SK-N-SH (cell line): ENCODE results near the gene PHOSPHO2.

Experiments used
- ELF1 ChIP-seq: IDR thresholded peaks from 2 replicates; pipeline ENCODE4 v1.4.0; 2012
- EP300 ChIP-seq, 2 experiments: IDR thresholded peaks; 2 replicates each; pipeline versions ENCODE4 v1.4.0 to v1.6.1; 2012; ENCODE audit warnings: borderline replicate concordance in 1 of 2, low read depth in 1 of 2, low read length in 1 of 2
- EZH2phosphoT487 ChIP-seq: fragments of 200-600 bp; sonication (generic); IDR thresholded peaks from 2 replicates; pipeline ENCODE4 v1.6.1; 2017; ENCODE audit warnings: low read depth, mixed run types, mild to moderate bottlenecking, antibody characterized with exemption, moderate library complexity, borderline replicate concordance
- FOXM1 ChIP-seq: IDR thresholded peaks from 2 replicates; pipeline ENCODE4 v1.4.0; 2012; ENCODE audit warnings: low read depth, mild to moderate bottlenecking
- JUND ChIP-seq: IDR thresholded peaks from 2 replicates; pipeline ENCODE4 v1.4.0; 2012
- RXRA ChIP-seq: IDR thresholded peaks from 2 replicates; pipeline ENCODE4 v1.4.0; 2012; ENCODE audit warnings: low read depth, mild to moderate bottlenecking, borderline replicate concordance
- TAF1 ChIP-seq: IDR thresholded peaks from 2 replicates; pipeline ENCODE4 v1.6.1; 2012; ENCODE audit warnings: low read depth, mild to moderate bottlenecking, low read length, moderate library complexity, borderline replicate concordance
- TF ChIP-seq, protein P1 (sequence below): IDR thresholded peaks from 2 replicates; pipeline ENCODE4 v1.4.0; 2012; ENCODE audit warnings: low read depth, borderline replicate concordance
- TF ChIP-seq, protein P2 (sequence below): fragments of 200-600 bp; sonication (generic); IDR thresholded peaks from 2 replicates; pipeline ENCODE4 v1.6.1; 2017; ENCODE audit warnings: antibody characterized with exemption, mild to moderate bottlenecking, moderate library complexity

DNA sequence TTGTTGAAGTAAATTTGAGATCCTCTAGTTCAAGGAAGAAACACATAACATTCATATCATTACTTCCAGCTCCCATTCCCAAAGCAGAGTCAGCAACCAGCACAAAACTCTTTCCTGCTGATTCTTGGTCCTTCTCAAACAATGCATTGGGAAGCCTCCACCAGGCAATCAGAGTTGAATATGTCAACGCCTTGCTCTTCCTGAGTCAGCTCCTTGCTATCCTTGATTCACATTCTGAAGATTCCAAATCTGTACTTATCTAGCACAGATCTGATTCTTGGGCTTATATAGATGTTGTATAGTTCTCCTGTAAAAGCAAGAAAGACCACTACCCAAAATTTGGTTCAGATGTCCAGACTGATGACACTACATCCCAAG, 29.7 kb upstream of the PHOSPHO2 start:
- TF ChIP-seq, protein P1, sequence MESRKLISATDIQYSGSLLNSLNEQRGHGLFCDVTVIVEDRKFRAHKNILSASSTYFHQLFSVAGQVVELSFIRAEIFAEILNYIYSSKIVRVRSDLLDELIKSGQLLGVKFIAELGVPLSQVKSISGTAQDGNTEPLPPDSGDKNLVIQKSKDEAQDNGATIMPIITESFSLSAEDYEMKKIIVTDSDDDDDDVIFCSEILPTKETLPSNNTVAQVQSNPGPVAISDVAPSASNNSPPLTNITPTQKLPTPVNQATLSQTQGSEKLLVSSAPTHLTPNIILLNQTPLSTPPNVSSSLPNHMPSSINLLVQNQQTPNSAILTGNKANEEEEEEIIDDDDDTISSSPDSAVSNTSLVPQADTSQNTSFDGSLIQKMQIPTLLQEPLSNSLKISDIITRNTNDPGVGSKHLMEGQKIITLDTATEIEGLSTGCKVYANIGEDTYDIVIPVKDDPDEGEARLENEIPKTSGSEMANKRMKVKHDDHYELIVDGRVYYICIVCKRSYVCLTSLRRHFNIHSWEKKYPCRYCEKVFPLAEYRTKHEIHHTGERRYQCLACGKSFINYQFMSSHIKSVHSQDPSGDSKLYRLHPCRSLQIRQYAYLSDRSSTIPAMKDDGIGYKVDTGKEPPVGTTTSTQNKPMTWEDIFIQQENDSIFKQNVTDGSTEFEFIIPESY, result no peak
- no peak for TF ChIP-seq EZH2phosphoT487
- TF ChIP-seq, protein P2, sequence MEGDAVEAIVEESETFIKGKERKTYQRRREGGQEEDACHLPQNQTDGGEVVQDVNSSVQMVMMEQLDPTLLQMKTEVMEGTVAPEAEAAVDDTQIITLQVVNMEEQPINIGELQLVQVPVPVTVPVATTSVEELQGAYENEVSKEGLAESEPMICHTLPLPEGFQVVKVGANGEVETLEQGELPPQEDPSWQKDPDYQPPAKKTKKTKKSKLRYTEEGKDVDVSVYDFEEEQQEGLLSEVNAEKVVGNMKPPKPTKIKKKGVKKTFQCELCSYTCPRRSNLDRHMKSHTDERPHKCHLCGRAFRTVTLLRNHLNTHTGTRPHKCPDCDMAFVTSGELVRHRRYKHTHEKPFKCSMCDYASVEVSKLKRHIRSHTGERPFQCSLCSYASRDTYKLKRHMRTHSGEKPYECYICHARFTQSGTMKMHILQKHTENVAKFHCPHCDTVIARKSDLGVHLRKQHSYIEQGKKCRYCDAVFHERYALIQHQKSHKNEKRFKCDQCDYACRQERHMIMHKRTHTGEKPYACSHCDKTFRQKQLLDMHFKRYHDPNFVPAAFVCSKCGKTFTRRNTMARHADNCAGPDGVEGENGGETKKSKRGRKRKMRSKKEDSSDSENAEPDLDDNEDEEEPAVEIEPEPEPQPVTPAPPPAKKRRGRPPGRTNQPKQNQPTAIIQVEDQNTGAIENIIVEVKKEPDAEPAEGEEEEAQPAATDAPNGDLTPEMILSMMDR, result no peak
- no peak for TF ChIP-seq RXRA
- no peak for TF ChIP-seq TAF1
- TF ChIP-seq EP300 (IDR thresholded peaks at IDR 0.05; ENCODE audit: borderline replicate concordance in 1 of 2, low read depth in 1 of 2, low read length in 1 of 2), result no peak
- TF ChIP-seq FOXM1, result no peak
- no peak for TF ChIP-seq ELF1
- TF ChIP-seq JUND, result no peak
